Hematopoietic multipotent progenitor cell treated with erythropoietin and hydrocortisone succinate and interleukin-3 and kit ligand, for 17 days (in vitro differentiated cells): ENCODE data around the gene PPP2R3A.
"Not testable (repeated sequence)": the region's sequence is repeated elsewhere in the genome, so short reads cannot be mapped to it uniquely, and the experiment has no call there.

Source experiments
- DNase-seq: peaks from one replicate; pipeline ENCODE4 v3.0.0-alpha.2; 2015; ENCODE audit warnings: low spot score

PPP2R3A gene

DNA sequence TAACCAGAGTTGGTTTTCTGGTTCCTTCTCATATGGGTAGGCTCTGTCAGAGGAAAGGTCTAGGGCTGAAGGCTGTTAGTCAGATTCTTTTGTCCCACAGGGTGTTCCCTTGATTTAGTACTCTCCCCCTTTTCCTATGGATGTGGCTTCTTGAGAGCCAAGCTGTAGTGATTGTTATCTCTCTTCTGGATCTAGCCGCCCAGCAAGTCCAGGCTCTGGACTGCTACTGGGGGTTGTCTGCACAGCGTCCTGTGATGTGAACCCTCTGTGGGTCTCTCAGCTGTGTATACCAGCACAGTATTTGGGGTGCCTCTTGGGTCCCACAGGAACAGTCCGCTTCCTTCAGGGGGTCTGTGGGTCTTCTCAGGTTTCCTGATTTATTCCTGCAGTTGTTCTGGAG is 70.8 kb downstream of the PPP2R3A start:
- no peak for DNase-seq

DNA sequence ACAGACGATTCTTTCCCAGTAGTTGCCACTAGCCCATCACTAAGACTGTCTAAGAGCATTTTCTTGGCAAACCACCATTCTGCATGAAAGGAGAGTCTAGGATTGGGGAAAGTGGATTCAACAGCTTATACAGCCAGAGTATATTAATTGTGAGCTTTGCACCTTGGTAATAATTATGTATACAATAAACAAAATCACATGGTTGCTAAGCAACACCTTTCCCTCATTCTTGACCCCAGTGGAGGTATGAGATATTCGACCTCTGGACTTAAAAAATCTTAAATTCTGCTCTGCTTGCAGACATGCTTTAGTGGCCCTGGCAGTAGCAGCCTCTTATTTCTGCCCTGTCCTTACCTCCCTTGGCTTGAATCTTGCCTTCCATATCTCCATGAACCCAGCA is 73.1 kb downstream of the PPP2R3A start:
- DNase-seq = no peak

DNA sequence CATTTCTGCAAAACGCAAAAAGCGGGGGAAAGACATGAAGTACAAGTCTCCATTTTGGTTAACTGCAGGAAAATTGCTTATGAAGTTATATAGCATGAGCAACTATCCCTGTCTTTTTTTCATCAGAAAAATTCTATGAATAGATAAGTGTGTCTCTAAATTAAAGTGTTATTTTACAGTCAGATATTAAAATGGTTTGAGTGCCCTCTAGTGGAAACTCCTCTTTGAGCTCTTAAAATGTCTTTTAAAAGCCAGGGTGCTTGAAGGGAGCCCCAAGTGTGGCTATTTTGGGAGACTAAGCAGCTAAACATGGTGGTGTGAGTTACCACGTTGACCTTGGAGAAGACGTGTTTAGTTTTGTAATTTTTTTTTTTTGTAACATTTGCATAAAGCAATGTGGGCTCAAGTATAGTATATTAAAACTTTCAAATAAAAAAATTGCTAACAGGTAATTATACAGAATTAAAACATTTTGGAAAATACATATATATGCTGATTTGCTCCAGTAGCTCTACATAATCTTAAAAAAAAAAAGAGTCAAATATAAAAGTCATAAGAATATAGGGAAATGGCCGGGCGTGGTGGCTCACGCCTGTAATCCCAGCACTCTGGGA is 77.2 kb downstream of the PPP2R3A start:
- peak; percentile 18 for DNase-seq

DNA sequence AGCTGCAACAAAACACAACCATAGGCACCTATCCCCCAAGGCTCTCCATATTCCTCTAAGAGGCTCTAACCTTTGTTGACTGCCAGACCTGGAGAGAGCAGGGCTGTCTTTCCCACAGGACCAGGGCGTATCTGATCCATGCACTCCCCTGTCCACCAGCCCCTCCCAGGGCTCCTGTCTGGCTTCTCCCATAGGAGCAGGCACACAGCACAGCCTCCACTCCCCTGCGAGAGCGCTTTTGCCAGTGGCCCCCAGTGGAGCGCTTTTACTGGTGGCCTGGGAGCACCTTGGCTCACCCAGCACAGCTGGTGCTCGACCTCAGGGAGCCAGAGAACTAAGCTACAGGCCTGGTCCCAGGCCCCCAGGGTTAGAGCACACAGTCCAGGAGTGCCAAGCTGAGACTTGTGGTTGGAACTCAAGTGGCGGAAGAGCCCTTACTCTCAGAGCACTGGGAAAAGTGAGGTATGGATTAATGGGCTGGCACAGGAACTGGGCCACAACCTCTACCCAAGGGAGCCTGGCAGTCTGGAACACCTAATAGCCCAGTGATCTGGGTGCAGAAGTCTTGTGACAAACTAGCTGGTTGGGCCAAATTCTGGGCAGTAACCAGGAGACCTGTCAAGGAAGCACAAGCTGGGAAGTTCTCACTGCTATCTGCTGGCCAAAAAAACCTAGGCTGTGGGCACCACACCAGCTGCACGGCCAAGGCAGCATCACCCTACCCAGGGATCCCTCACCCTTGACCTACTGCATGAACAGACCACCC is 79.6 kb downstream of the PPP2R3A start:
- DNase-seq = no peak

DNA sequence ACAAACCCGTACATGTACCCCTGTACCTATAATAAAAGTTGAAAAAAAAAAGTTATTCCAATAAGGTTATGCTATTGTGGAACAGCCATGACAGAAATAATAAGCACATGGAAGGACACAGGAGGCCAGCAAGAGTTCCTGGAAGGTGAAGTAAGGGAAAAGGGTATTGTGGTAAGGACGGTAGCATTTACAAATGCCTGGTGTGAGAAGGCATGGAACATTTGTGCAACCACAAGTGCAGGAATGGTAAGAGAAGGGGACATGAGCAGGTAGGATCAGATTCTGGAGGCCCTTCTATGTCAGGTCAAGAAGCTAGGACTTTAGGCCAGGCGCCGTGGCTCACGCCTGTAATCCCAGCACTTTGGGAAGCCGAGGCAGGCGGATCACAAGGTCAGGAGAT is 82.5 kb downstream of the PPP2R3A start:
- DNase-seq = no peak

DNA sequence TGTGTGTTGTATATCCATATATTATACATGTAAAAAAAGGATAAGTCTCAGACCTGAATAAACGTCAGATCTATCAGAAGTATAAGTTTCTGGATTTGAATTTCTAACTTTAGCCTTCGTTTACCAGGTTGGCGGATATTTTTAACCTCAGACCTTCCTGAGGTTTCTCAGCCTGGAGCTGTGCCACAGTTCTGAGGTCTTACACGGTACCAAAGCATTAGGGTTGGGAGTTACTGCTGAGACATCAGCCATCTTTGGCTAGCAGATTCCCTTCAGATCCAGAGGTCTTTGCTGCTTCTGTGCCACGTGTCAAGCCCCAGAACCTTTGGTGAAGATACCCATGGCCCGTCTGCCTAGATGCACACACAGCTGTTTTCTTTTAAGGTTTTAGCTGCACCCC is 84.7 kb downstream of the PPP2R3A start:
- DNase-seq = no peak

DNA sequence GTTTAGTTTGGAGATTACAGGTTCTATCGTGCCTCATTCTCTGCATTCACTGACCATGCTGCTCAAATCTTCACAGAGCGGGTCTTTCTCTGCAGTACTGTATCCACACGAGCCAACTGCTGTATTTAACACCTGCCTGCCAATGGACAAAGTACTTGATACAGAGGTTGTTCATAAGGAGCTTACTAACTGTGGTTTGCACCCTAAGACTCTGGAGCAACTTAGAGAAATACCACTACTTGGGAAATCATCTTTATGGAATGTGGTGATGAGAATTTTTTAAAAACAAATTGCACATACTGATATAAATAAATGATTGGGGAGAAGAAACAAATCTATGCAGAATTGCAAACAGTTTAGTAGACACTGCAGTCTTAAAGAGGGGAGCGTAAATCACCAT is 90.0 kb downstream of the PPP2R3A start:
- DNase-seq = no peak

DNA sequence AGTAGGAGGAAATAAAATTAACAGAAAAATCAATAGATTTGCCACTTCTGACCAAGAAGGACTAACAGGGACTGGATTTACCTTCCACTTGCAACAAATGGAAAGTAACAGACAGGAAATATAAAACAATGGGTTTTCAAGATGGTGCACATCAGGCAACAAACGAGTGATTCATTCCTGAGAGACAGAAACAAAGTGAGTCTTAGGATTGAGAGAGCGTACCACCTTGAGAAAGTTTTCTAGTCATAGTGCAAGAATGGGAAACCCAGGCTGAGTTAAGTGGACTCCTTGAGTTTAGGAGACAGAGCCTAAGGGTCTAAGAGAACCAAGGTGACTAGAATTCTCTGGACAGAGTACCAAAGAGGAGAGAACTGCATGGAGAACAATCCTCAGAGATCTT is 101.7 kb downstream of the PPP2R3A start:
- no peak for DNase-seq

DNA sequence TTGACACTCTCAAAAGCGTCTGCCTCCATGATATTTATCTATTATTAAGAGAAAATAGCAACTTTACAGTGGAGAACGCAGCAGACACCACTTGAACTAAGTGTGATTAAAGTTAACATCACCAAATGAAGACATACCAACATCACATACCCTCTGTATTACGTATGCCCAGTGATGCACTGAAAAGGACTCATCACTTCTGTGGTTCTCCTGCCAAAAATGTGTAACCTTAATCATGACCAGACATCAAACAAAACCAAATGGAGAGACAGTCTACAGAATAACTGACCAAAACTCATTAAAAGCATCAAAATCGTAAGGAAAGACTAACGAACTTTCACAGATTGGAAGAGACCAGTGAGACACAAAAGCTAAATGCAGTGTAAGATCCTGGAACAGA is 103.2 kb downstream of the PPP2R3A start:
- DNase-seq = no peak

DNA sequence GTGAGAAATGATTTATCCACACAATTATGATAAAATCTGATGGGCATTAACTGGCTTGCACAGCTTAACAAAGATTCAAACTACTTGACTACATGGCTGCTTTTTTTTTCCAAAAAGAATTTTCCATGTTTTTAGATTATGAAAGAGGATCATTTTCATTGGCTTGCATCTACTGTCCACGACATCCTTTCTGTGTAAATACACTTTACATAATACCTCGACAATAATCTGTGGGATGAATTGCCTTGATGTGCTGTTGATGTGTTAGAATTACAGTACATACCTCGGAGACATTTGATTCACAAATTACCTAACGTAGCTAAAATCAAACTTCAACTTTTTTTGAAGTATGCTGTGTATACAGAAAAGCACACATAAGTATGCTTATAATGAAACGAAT is 104.4 kb downstream of the PPP2R3A start:
- DNase-seq = no peak

DNA sequence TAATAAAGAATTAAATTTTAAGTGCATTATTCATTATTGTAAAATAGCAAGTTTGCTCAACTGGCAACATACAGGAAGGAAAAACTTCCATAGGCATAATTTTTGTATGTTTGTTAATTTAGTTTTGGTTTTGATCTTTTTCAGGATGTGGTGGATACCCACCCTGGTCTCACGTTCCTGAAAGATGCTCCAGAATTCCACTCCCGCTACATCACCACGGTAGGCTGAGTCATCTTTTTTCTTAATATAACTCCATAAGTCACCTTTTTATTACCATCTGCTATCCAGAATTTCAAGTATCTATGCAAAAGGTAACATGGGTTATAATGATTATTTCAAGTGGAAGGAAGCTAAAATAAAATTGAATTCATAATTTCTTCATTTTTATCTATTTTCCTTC is 104.8 kb downstream of the PPP2R3A start:
- DNase-seq = no peak

DNA sequence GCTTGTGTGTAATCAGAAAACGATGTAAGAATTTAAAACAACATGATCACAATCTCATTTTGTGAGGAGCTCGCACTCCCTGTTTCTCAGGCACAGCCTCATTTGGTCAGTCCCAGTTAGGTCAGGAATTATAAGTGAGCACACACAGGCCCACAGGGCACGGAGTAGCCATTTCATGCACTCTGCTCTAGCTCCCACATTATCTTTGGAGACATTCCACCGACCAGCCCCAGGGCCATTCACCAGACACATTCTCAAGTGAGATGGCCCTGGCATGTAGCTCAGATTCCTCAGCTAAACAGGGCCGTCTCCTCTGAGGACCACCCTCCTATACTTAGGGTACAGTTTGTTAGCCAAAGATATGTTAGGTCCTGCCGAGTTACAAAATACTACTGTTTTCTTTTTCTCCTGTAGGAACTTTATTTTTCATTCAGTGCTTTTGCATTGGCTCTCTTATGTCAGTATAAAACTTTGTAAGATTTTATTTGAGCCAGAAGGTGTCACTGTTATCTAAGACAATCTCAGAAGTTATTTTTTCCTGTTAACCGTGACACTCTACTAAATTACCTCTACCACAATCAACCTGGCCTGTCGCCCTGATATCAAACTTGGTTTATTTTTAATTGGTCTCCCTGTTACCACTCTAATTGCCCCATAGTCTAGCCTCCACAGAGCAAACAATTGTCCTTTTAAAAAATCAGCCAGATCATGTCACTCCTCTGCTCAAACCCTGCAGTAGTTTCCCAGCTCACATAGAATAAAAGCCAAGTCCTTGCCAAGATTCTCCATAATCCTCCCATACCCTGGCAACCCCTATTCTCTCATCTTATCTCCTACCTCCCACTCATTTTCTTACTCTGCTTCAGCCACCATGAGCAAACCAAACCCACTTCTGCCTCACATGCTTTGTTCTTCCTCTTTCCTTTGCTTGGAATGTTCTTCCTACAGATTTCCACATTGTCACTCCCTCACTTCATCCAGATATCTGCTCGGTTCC is 105.7 kb downstream of the PPP2R3A start:
- DNase-seq = no peak

DNA sequence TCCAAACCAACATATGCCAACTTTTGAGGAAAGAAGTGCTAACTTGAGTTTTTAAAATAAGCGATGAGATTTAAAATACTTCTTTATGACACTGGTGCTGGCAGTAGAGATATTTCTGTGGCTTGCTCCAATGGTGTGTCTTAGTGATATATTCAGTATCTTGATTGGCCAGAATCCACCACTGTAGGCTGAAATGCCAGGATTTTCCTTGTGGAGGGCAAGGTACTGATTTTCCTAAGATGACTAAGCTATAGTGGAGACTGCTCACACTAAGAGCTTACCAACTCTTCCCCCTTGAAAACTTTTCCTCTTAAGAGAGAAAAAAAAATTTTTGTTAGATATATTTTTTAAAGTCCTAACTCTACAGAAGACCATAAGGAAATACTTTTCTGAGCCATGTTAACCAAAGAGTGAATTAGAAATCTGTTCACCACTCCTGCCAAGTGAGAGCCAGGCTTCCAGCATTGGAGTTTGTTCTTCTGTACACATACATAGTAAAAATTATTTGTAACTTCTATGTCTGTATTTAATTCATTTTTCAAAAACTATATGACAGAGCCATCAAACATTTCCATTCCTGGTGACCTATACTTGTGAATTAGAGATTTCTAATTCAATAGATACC is 109.1 kb downstream of the PPP2R3A start:
- DNase-seq = no peak

DNA sequence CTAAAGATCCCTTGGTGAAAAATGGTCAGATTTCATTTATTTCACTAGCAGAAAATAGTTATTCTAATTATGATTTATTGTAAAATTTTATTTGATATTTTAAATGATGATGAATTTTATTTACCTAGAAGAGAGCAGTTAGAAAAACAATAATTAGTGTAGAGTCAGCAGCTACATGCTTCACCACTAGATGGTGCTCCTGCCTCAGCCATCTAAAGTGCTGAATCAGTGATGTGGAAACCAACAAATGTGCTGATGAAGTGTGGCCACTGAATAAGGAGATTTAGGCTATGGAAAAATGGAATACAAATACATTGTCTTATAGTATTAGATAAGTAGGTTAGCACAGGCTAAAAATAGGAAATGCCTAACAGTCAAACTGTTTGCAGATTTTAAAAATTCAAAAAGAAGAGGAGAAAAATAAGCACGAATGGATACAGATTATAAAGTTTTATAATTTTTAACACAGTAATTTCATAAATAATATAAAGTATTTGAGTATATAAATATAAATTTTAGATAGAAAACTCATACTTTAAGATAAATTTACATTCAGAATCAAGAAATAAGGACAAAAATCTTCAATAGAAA is 109.8 kb downstream of the PPP2R3A start:
- peak; percentile 89 for DNase-seq

DNA sequence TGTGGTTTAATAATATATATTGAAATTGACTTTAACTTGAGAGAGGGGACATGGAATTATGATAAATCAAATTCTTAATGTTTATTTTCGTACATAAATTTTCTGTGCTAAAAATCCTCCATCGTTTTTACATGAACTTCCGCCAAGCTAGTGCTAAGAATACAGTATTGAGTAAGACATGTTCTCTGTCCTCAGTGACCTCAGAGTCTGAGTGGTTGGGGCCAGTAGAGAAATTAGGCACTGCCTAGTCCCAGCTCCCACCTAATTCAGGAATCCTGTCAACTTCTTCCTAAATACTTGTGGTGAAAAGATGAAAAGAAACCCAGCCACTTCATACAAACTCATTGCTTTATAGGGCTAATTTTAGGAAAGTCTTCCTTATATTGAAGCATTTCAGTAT is 110.3 kb downstream of the PPP2R3A start:
- peak; percentile 10 for DNase-seq

DNA sequence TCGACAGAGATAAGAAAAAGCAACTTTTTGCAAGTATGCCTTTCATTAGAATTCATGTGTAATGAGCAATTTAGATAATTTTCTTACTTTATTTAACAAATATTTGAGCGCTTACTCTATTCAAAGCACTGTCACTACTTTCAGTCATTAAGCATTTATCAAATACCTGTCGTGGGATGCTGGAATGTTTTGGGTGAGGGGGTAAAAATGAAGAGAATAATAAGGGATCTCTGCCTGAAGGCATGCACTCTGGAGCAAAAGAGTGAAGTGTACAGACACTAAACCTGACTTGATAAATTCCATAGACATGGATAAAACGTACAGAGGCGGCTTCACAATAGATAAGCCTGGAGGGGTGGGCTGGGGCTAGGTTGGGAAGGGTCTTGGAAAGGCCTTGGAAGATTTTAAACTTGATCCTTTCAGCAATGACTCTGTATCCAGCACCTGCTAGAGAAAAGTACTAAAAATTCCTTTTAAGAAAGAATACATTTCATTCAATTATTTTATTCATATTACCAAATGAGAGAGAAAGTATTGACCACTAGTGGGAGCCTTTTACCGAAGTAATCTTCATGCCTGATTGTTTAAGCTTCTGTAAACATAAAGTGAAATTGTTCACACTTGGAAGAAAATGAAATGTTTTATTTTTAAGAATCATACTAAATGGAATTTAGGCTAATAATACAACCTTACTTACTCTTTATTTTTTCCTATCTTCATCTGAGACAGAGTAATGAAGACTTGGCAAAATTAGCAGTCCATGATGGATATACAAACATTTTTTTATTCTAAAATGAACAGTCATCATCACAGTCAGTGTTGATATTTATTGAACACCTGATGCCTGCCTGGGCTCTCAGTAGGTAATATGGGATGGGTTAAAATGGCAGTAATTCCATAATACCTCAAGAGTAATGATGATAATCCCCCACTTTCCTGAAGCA is 113.2 kb downstream of the PPP2R3A start:
- DNase-seq = peak; percentile 40

DNA sequence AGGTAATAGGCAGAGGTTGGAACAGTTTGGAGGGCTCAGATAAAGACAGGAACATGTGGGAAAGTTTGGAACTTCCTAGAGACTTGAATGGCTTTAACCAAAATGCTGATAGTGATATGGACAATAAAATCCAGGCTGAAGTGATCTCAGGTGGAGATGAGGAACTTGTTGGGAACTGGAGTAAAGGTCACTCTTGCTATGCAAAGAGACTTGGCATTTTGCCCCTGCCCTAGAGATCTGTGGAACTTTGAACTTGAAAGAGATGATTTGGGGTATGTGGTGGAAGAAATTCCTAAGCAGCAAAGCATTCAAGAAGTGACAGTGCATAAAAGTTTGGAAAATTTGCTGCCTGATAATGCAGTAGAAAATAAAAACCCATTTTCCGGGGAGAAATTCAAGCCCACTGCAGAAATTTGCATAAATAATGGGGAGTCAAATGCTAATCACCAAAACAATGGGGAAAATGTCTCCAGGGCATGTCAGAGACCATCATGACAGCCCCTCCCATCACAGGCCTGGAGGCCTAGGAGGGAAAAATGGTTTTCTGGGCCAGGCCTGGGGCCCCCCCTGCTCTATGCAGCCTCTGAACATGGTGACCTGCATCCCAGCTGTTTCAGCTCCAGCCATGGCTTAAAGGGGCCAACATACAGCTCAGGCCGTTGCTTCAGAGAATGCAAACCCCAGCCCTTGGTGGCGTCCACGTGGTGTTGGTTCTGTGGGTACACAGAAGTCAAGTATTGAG is 118.3 kb downstream of the PPP2R3A start:
- not testable (repeated sequence) for DNase-seq

DNA sequence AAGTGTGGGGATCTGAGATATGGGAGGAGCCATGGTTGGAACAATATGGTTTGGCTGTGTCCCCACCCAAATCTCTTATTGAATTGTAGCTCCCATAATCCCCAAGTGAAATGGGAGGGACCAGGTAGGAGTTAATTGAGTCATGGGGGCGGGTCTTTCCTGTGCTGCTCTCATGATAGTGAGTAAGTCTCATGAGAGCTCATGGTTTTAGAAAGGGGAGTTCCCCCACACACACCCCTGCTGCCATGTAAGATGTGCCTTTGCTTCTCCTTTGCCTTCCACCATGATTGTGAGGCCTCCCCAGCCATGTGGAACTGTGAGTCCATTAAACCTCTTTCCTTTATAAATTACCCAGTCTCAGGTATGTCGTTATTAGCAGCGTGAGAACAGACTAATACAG is 119.5 kb downstream of the PPP2R3A start:
- DNase-seq = not testable (repeated sequence)

DNA sequence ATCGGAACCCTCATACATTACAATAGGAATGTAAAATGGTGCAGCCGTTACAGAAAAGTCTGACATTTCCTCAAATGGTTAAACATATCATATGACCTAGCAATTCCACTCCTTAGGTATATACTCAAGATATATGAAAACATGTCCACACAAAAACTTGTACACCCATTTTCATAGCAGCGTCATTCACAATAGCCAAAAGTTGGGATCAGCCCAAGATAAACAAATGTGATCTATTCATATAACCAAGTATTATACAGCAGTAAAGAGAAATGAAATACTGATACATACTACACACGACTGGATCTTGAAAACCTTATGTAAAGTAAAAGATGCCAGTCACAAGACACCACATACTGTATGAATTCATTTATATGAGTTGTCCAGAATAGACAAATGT is 128.2 kb downstream of the PPP2R3A start:
- DNase-seq = no peak

DNA sequence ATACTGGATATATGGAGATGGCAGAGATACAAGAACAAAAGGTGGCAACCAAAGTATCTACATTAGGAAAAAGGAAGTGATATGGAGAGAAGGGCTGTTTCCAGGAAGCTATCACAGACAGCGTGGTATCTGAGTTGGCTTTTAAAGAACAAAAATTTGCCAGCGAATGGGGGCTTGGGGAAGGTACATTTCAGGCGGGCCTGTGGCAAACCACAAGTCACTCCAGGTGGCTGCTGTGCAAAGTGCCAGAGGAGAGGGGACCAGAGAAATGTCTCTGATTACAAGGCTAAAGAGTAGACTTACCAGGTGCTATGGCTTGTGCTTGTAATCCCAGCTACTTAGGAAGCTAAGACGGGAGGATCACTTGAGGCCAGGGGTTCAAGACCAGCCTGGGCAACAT is 139.5 kb downstream of the PPP2R3A start:
- no peak for DNase-seq
